ENCODE data around the gene PCLAF. TPM values are rescaled to one million over a fixed set of nuclear protein-coding genes. Genes with fewer than 3 reads are reported as not detected.
"Not testable (repeated sequence)": the region's sequence is repeated elsewhere in the genome, so short reads cannot be mapped to it uniquely, and the experiment has no call there.

PCLAF gene
- total RNA-seq, 1 experiment from 2014 or later, result 97.8 TPM

DNA sequence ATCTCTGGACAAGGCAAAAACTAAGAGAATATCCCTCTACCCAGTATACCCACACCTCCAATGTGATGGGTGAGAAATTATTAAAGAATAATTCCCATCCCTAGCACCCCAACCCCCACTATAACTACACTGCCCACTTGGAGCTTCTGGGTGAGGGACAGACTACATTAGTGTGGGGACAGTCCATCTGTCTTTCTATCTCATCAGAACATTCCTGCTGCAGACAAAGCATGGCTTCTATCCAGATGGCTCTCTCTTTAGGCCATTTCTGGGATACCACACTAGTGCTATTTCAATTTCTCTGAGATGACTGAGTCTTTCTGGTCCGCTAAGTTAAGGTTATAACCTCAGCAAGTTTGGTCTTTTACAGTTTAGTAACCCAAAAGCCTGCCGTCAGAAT is 31.9 kb downstream of the PCLAF start:
- Histone ChIP-seq H3K27ac (ENCODE audit: low read length) (no peak overlapping the region), H3K4me3 (ENCODE audit: low read depth in 2 of 2, low read length in 2 of 2) (no peak overlapping the region), H3K9me3 (ENCODE audit: control insufficient read depth, insufficient read depth, low read depth, low read length) (no peaks in the 10 kb centered on the region), H3K27me3 (ENCODE audit: control insufficient read depth, insufficient read depth, low read length) (no peaks in the 10 kb centered on the region), H3K36me3 (ENCODE audit: control insufficient read depth, insufficient read depth, low read length) (no peaks in the 10 kb centered on the region), H3K4me1 (ENCODE audit: control insufficient read depth, insufficient read depth, low read length) (peaks cover 8% of the 10 kb centered on the region; the same call in 1 of the 2 replicates)
- intact Hi-C loops (cut with micrococcal nuclease; ENCODE audit: unreplicated experiment) (no loop called here), in situ Hi-C loops (cut with HindIII; ENCODE audit: low pct_unique_long_range_greater_than_20kb, low sequenced_read_pairs) (no loop called here)
- no peak for DNase-seq (ENCODE audit: low read depth, low spot score)
- CTCF ChIA-PET, result interaction anchor here (0.7 kb wide), 1 partner anchor 8 kb away, joined by 8 read pairs; no protein-coding TSS in a partner anchor
- BruUV-seq (replicated peaks), result no TSS peak
- TF ChIP-seq TCF7L2 (IDR thresholded peaks at IDR 0.05; ENCODE audit: low read depth, low read length) (no peak), SIN3A (IDR thresholded peaks at IDR 0.05; ENCODE audit: borderline replicate concordance, insufficient read depth, low read depth, low read length) (no peak), POLR2AphosphoS5 (IDR thresholded peaks at IDR 0.05; ENCODE audit: low read depth, low read length) (no peak)
- TF ChIP-seq, protein P1, sequence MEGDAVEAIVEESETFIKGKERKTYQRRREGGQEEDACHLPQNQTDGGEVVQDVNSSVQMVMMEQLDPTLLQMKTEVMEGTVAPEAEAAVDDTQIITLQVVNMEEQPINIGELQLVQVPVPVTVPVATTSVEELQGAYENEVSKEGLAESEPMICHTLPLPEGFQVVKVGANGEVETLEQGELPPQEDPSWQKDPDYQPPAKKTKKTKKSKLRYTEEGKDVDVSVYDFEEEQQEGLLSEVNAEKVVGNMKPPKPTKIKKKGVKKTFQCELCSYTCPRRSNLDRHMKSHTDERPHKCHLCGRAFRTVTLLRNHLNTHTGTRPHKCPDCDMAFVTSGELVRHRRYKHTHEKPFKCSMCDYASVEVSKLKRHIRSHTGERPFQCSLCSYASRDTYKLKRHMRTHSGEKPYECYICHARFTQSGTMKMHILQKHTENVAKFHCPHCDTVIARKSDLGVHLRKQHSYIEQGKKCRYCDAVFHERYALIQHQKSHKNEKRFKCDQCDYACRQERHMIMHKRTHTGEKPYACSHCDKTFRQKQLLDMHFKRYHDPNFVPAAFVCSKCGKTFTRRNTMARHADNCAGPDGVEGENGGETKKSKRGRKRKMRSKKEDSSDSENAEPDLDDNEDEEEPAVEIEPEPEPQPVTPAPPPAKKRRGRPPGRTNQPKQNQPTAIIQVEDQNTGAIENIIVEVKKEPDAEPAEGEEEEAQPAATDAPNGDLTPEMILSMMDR (IDR thresholded peaks at IDR 0.05), result no peak
- TF ChIP-seq, protein P2, sequence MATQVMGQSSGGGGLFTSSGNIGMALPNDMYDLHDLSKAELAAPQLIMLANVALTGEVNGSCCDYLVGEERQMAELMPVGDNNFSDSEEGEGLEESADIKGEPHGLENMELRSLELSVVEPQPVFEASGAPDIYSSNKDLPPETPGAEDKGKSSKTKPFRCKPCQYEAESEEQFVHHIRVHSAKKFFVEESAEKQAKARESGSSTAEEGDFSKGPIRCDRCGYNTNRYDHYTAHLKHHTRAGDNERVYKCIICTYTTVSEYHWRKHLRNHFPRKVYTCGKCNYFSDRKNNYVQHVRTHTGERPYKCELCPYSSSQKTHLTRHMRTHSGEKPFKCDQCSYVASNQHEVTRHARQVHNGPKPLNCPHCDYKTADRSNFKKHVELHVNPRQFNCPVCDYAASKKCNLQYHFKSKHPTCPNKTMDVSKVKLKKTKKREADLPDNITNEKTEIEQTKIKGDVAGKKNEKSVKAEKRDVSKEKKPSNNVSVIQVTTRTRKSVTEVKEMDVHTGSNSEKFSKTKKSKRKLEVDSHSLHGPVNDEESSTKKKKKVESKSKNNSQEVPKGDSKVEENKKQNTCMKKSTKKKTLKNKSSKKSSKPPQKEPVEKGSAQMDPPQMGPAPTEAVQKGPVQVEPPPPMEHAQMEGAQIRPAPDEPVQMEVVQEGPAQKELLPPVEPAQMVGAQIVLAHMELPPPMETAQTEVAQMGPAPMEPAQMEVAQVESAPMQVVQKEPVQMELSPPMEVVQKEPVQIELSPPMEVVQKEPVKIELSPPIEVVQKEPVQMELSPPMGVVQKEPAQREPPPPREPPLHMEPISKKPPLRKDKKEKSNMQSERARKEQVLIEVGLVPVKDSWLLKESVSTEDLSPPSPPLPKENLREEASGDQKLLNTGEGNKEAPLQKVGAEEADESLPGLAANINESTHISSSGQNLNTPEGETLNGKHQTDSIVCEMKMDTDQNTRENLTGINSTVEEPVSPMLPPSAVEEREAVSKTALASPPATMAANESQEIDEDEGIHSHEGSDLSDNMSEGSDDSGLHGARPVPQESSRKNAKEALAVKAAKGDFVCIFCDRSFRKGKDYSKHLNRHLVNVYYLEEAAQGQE (IDR thresholded peaks at IDR 0.05; ENCODE audit: insufficient read depth in 1 of 2, low read depth in 2 of 2, low read length in 1 of 2), result no peak
- ATAC-seq, result no peak
- POLR2A ChIA-PET, result interaction anchor here (0.6 kb wide), 1 partner anchor 86 kb away, joined by 9 read pairs; no protein-coding TSS in a partner anchor

DNA sequence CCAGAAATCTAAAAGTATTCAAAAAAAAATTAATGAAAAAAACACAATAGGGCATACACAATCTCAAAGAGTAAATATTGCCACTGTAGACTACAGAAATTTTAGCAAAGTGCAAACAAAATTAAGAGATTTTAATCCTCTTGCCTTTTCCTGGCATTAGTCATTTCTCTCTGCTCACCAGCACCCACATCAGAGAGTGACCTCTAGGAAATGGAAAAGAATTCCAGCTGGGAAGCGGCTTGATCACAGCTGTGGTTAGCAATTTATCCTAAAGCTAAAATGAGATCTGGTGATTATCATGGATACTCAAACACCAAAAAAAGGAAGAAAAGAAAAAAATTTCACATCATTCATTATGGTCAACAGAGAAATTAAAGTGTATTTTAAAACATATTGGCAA is 32.8 kb downstream of the PCLAF start:
- no peak for ATAC-seq
- ChIA-PET CTCF (no interaction called here), POLR2A (interaction anchor here (0.6 kb wide), 1 partner anchor 36 kb away, joined by 3 read pairs; no protein-coding TSS in a partner anchor)

DNA sequence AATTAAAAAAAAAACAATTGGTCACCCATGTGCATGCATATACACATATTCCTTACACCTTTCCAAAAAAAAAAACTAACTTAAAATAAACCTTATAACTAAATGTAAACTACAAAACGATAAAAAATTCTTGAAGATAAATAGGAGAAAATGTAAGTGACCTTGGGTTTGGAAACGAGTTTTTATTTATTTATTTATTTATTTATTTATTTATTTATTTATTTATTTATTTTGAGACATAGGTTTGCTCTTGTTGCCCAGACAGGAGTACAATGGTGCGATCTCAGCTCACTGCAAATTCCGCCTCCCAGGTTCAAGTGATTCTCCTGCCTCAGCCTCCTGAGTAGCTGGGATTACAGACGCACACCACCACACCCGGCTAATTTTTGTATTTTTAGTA is 35.0 kb downstream of the PCLAF start:
- H3K27me3 ChIP-seq (ENCODE audit: control insufficient read depth, insufficient read depth, low read length); DNase-seq (ENCODE audit: low read depth, low spot score); intact Hi-C loops (cut with micrococcal nuclease; ENCODE audit: unreplicated experiment); ATAC-seq; H3K4me1 ChIP-seq (ENCODE audit: control insufficient read depth, insufficient read depth, low read length); POLR2A ChIA-PET; H3K9me3 ChIP-seq (ENCODE audit: control insufficient read depth, insufficient read depth, low read depth, low read length); H3K36me3 ChIP-seq (ENCODE audit: control insufficient read depth, insufficient read depth, low read length); in situ Hi-C loops (cut with HindIII; ENCODE audit: low pct_unique_long_range_greater_than_20kb, low sequenced_read_pairs); BruUV-seq (replicated peaks); H3K4me3 ChIP-seq (ENCODE audit: low read depth in 2 of 2, low read length in 2 of 2); H3K27ac ChIP-seq (ENCODE audit: low read length): not testable (repeated sequence)
- CTCF ChIA-PET, result interaction anchor here (0.7 kb wide), 1 partner anchor 159 kb away, joined by 4 read pairs; no protein-coding TSS in a partner anchor

More for the DNA sequence above, 32.8 kb downstream of the PCLAF start:
- peaks cover 8% of the 10 kb centered on the region; the same call in 1 of the 2 replicates for H3K4me1 ChIP-seq (ENCODE audit: control insufficient read depth, insufficient read depth, low read length)
- BruUV-seq (replicated peaks), result no TSS peak
- H3K27ac ChIP-seq (ENCODE audit: low read length), result no peak overlapping the region
- TF ChIP-seq SIN3A (IDR thresholded peaks at IDR 0.05; ENCODE audit: borderline replicate concordance, insufficient read depth, low read depth, low read length) (no peak), POLR2AphosphoS5 (IDR thresholded peaks at IDR 0.05; ENCODE audit: low read depth, low read length) (no peak), TCF7L2 (IDR thresholded peaks at IDR 0.05; ENCODE audit: low read depth, low read length) (no peak)
- TF ChIP-seq, protein P2 (IDR thresholded peaks at IDR 0.05; ENCODE audit: insufficient read depth in 1 of 2, low read depth in 2 of 2, low read length in 1 of 2), result no peak
- TF ChIP-seq, protein P1 (IDR thresholded peaks at IDR 0.05), result no peak
- no peak for DNase-seq (ENCODE audit: low read depth, low spot score)
- no peaks in the 10 kb centered on the region for H3K27me3 ChIP-seq (ENCODE audit: control insufficient read depth, insufficient read depth, low read length)
- H3K36me3 ChIP-seq (ENCODE audit: control insufficient read depth, insufficient read depth, low read length), result no peaks in the 10 kb centered on the region
- in situ Hi-C loops (cut with HindIII; ENCODE audit: low pct_unique_long_range_greater_than_20kb, low sequenced_read_pairs) (no loop called here), intact Hi-C loops (cut with micrococcal nuclease; ENCODE audit: unreplicated experiment) (no loop called here)
- H3K4me3 ChIP-seq (ENCODE audit: low read depth in 2 of 2, low read length in 2 of 2), result no peak overlapping the region
- H3K9me3 ChIP-seq (ENCODE audit: control insufficient read depth, insufficient read depth, low read depth, low read length), result no peaks in the 10 kb centered on the region

Data from Panc1 (cell line).